Fibroblast of lung (primary cell): Measurements from ENCODE around the gene LCNL1.

Experiments
- CTCF ChIP-seq, 2 donors: IDR thresholded peaks in 1 of 2; conservative IDR thresholded peaks in 1 of 2; 1 replicate in 1 of 2; 2 replicates in 1 of 2; pipeline ENCODE4 v1.5.1; 2011 to 2012; ENCODE audit warnings: low read length in 2 of 2, control low read depth in 1 of 2, inconsistent platforms in 1 of 2, low read depth in 1 of 2, mild to moderate bottlenecking in 1 of 2
- EZH2 ChIP-seq: IDR thresholded peaks from 2 replicates; pipeline ENCODE4 v1.5.1; 2012; ENCODE audit warnings: low read length, control low read depth, mild to moderate bottlenecking; ENCODE audit errors: missing control alignments

- no peak for TF ChIP-seq CTCF (conservative IDR thresholded peaks at IDR 0.05 in 1 of 2, IDR thresholded peaks at IDR 0.05 in 1 of 2; ENCODE audit: low read depth in 1 of 2, low read length in 2 of 2)
- no peak for TF ChIP-seq EZH2
These were observed 19.3 kb downstream of the LCNL1 start for GRCh38 chr9:137001857-137002645.
